SK-N-SH treated with all-trans-retinoic acid at 6 μM for 48 hours (cell line): ENCODE results near the gene DIPK1B.

ENCODE experiments used
- ATAC-seq: fragments of 200-7000 bp; cut with Tn5 transposase; 3 replicates; pipeline ENCODE4 v1.9.1; 2020; ENCODE audit warnings: mild to moderate bottlenecking, moderate library complexity
- BACH2 ChIP-seq: fragments of 250-450 bp; sonication (Bioruptor Pico); IDR thresholded peaks from 2 replicates; pipeline ENCODE4 v1.9.0; 2021; ENCODE audit warnings: mild to moderate bottlenecking, borderline replicate concordance
- CSDC2 ChIP-seq: fragments of 250-450 bp; sonication (Bioruptor Pico); IDR thresholded peaks from 2 replicates; pipeline ENCODE4 v1.5.0; 2020; ENCODE audit warnings: mild to moderate bottlenecking, moderate library complexity
- GLIS3 ChIP-seq: fragments of 250-450 bp; sonication (Bioruptor Pico); IDR thresholded peaks from 2 replicates; pipeline ENCODE4 v1.5.0; 2020; ENCODE audit warnings: mild to moderate bottlenecking, moderate library complexity
- ISL1 ChIP-seq: fragments of 250-450 bp; sonication (Bioruptor Pico); IDR thresholded peaks from 2 replicates; pipeline ENCODE4 v2.1.2; 2022; ENCODE audit warnings: mild to moderate bottlenecking, moderate library complexity
- RARB ChIP-seq: fragments of 250-450 bp; sonication (Bioruptor Pico); IDR thresholded peaks from 2 replicates; pipeline ENCODE4 v1.8.0; 2021; ENCODE audit warnings: mild to moderate bottlenecking, moderate library complexity
- SNAI2 ChIP-seq: fragments of 250-450 bp; sonication (Bioruptor Pico); IDR thresholded peaks from 2 replicates; pipeline ENCODE4 v1.5.0; 2020; ENCODE audit warnings: mild to moderate bottlenecking, moderate library complexity
- TCF4 ChIP-seq: fragments of 250-450 bp; sonication (Bioruptor Pico); IDR thresholded peaks from 2 replicates; pipeline ENCODE4 v1.8.0; 2021; ENCODE audit warnings: mild to moderate bottlenecking, moderate library complexity, borderline replicate concordance
- ZC3H10 ChIP-seq: fragments of 250-450 bp; sonication (Bioruptor Pico); IDR thresholded peaks from 2 replicates; pipeline ENCODE4 v1.5.1; 2021; ENCODE audit warnings: mild to moderate bottlenecking, moderate library complexity
- ZFP30 ChIP-seq: fragments of 450-650 bp; formaldehyde crosslinking; IDR thresholded peaks from 2 replicates; pipeline ENCODE4 v1.5.0; 2022; ENCODE audit warnings: mild to moderate bottlenecking, moderate library complexity
- ZNF565 ChIP-seq: fragments of 450-650 bp; formaldehyde crosslinking; conservative IDR thresholded peaks from 2 replicates; pipeline ENCODE4 v1.5.0; 2020; ENCODE audit warnings: low read depth, mild to moderate bottlenecking, moderate library complexity
- ZNF70 ChIP-seq: fragments of 450-650 bp; formaldehyde crosslinking; IDR thresholded peaks from 2 replicates; pipeline ENCODE4 v1.5.0; 2020; ENCODE audit warnings: mild to moderate bottlenecking, moderate library complexity
- ZNF8 ChIP-seq: fragments of 450-650 bp; formaldehyde crosslinking; IDR thresholded peaks from 2 replicates; pipeline ENCODE4 v1.5.0; 2020; ENCODE audit warnings: mild to moderate bottlenecking, moderate library complexity
- TF ChIP-seq, protein P1 (sequence below): fragments of 250-450 bp; sonication (Bioruptor Pico); IDR thresholded peaks from 2 replicates; pipeline ENCODE4 v1.5.1; 2021; ENCODE audit warnings: mild to moderate bottlenecking, moderate library complexity
- TF ChIP-seq, protein P2 (sequence below): fragments of 250-450 bp; sonication (Bioruptor Pico); IDR thresholded peaks from 2 replicates; pipeline ENCODE4 v1.5.0; 2020; ENCODE audit warnings: mild to moderate bottlenecking, moderate library complexity
- TF ChIP-seq, protein P3 (sequence below): fragments of 250-450 bp; sonication (Bioruptor Pico); IDR thresholded peaks from 2 replicates; pipeline ENCODE4 v1.5.1; 2020; ENCODE audit warnings: low read depth, mild to moderate bottlenecking, moderate library complexity

Gene DIPK1B

DNA sequence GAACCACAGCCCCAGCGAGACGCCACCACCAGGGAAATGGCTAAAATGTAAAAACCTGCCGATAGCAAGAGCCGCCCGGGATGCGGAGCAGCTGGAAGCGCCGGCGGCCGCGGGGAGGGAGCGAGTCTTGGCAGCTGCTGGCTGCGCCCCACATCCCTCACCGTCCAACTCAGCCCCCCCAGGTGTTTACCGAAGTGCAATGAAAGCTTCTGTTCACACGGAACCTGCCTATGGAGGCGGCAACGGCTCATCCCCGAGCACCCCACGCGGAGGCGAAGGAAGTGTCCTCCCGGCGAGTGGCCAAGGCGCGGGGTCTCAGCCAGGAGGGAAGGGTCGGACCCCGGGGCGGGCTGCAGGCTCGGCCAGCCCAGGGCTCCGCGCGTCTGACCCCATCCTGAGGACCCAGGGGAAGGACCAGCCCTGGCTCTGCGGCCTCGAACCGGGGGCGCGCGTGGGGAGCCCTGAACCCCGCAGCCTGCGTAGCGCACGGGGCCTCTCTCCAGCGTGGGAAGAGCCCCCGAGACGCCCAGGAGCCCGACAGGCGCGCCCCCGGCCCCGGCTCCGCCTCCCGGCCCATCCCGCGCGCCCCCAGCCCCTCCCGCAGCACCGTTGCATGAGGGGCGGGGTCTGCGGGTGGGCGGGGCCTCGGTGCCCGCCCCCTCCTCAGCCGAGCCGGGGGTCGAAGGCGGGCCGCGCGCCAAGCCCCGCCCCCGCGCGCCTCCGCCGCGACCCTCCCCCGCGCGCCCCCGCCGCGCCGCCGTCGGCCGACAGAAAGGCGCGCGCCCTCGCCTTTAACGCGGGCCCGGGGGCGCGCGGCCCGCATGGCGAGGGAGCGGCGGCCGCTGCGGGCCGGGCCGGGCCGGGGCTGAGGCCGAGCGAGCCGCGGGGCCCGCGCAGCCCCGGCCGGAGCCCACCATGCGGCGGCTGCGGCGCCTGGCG, at the start of gene DIPK1B:
TSS of gene DIPK1B (plus strand) at position 822 of the 939 bp plus-strand sequence. CDS start at position 916, 94 bp downstream.
- no peak for TF ChIP-seq ZNF565 (CRISPR knock-in tag)
- no peak for TF ChIP-seq GLIS3 (CRISPR knock-in tag)
- TF ChIP-seq, protein P1, sequence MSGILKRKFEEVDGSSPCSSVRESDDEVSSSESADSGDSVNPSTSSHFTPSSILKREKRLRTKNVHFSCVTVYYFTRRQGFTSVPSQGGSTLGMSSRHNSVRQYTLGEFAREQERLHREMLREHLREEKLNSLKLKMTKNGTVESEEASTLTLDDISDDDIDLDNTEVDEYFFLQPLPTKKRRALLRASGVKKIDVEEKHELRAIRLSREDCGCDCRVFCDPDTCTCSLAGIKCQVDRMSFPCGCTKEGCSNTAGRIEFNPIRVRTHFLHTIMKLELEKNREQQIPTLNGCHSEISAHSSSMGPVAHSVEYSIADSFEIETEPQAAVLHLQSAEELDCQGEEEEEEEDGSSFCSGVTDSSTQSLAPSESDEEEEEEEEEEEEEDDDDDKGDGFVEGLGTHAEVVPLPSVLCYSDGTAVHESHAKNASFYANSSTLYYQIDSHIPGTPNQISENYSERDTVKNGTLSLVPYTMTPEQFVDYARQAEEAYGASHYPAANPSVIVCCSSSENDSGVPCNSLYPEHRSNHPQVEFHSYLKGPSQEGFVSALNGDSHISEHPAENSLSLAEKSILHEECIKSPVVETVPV (CRISPR knock-in tag), result no peak
- TF ChIP-seq ISL1 (CRISPR knock-in tag), result no peak
- TF ChIP-seq ZNF8, result no peak
- no peak for TF ChIP-seq BACH2 (CRISPR knock-in tag)
- TF ChIP-seq TCF4 (CRISPR knock-in tag), result no peak
- TF ChIP-seq ZNF70, result no peak
- no peak for TF ChIP-seq ZFP30 (CRISPR knock-in tag)
- peak; percentile 43 for ATAC-seq

DNA sequence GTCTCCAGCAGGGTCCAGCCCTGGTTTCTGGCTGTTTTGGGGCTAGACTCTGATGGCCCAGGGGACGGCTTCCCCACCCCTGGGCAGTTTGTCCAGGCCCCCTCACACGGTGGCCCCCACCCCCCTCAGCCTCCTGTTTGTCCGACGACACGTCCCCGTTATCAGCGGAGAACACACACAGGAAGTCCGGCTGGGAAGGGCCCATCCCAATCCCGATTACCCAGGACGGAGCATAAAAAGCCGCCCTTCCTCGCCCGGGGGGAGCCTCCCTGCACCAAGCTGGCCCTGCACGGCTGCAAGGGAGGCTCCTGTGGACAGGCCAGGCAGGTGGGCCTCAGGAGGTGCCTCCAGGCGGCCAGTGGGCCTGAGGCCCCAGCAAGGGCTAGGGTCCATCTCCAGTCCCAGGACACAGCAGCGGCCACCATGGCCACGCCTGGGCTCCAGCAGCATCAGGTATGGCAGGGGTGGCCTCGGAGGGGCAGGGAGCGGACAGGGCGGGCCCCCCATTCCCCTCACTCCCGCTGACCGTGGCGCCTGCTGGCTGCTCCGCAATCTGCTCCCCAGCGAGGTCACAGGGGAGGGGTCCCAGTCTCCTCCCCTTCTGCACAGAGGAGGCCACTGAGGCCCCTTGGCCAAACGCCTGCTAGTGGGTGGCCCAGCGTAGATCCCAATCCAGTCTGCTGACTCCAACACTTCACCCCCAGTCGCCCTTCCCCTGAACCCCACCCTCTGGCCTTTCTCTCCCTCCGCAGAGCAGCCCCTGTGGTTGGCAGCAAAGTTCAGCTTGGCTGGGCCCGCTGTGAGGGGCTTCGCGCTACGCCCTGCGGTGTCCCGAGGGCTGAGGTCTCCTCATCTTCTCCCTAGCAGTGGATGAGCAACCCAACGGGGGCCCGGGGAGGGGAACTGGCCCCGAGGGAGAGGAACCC, 49.5 kb upstream of the DIPK1B start, which contains the start of gene EGFL7:
TSS of gene EGFL7 (plus strand) at position 261 of the 926 bp plus-strand sequence. CDS start 5,367 bp downstream, outside the sequence.
- no peak for ATAC-seq
- TF ChIP-seq, protein P1 (CRISPR knock-in tag), result no peak
- no peak for TF ChIP-seq ZC3H10 (CRISPR knock-in tag)

DNA sequence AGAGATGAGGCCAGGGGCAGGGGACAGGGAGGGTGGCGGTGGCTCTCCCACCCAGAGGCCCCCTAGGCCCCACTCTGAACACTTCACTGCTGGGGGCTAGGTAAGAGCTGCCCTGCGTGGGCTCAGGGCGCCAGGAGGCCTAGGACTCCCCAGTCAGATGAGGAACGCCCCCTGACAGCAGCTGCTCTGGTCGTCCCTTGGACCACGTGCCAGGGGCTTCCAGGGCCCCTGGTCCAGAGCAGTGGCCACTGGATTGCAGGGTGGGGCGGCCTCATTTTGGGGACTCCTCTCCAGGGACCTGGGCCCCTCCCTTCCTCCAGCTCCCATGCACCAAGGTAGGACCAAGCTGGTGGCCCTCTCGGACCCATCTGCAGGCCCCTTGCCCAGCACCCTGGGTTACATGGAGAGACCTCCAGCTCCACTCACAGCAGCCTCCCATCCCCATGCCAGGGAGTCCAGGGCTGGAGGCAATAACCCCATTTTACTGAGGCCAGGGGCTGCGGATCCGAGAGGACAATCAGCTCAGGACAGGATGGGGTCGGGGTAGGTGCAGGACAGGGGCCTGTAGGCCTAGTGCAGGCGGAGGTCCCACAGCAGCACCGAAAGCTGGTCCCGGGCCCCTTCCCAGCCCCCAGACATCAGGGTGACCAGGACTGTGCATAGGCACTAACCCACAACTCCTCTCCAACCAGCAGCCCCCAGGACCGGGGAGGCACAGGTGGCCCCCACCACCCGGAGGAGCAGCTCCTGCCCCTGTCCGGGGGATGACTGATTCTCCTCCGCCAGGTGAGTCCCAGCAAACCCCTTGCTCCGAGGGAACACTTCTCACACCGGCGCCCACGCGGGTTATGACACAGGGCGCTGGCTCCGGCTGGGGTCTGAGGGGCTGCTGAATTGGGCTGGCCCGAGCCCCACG, 48.1 kb upstream of the DIPK1B start:
- no peak for ATAC-seq
- TF ChIP-seq CSDC2 (CRISPR knock-in tag) (no peak), ZFP30 (CRISPR knock-in tag) (no peak), ISL1 (CRISPR knock-in tag) (no peak), GLIS3 (CRISPR knock-in tag) (no peak), SNAI2 (CRISPR knock-in tag) (no peak), RARB (CRISPR knock-in tag) (no peak), ZNF565 (CRISPR knock-in tag) (no peak), BACH2 (CRISPR knock-in tag) (no peak), ZNF8 (no peak)
- TF ChIP-seq, protein P2, sequence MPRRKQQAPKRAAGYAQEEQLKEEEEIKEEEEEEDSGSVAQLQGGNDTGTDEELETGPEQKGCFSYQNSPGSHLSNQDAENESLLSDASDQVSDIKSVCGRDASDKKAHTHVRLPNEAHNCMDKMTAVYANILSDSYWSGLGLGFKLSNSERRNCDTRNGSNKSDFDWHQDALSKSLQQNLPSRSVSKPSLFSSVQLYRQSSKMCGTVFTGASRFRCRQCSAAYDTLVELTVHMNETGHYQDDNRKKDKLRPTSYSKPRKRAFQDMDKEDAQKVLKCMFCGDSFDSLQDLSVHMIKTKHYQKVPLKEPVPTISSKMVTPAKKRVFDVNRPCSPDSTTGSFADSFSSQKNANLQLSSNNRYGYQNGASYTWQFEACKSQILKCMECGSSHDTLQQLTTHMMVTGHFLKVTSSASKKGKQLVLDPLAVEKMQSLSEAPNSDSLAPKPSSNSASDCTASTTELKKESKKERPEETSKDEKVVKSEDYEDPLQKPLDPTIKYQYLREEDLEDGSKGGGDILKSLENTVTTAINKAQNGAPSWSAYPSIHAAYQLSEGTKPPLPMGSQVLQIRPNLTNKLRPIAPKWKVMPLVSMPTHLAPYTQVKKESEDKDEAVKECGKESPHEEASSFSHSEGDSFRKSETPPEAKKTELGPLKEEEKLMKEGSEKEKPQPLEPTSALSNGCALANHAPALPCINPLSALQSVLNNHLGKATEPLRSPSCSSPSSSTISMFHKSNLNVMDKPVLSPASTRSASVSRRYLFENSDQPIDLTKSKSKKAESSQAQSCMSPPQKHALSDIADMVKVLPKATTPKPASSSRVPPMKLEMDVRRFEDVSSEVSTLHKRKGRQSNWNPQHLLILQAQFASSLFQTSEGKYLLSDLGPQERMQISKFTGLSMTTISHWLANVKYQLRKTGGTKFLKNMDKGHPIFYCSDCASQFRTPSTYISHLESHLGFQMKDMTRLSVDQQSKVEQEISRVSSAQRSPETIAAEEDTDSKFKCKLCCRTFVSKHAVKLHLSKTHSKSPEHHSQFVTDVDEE, result no peak
- TF ChIP-seq, protein P1 (CRISPR knock-in tag), result no peak
- TF ChIP-seq, protein P3, sequence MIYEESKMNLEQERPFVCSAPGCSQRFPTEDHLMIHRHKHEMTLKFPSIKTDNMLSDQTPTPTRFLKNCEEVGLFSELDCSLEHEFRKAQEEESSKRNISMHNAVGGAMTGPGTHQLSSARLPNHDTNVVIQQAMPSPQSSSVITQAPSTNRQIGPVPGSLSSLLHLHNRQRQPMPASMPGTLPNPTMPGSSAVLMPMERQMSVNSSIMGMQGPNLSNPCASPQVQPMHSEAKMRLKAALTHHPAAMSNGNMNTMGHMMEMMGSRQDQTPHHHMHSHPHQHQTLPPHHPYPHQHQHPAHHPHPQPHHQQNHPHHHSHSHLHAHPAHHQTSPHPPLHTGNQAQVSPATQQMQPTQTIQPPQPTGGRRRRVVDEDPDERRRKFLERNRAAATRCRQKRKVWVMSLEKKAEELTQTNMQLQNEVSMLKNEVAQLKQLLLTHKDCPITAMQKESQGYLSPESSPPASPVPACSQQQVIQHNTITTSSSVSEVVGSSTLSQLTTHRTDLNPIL (CRISPR knock-in tag), result no peak
